SK-N-SH (cell line): ENCODE results near the gene MPP3.

Source experiments
- CHD2 ChIP-seq: fragments of 150-350 bp; IDR thresholded peaks from 2 replicates; pipeline ENCODE4 v1.6.1; 2018; ENCODE audit warnings: low read length; ENCODE audit not compliant: partially characterized antibody
- CTCF ChIP-seq: fragments of 200-600 bp; sonication (generic); IDR thresholded peaks from 2 replicates; pipeline ENCODE4 v1.6.1; 2017; ENCODE audit warnings: antibody characterized with exemption, mild to moderate bottlenecking, moderate library complexity
- EP300 ChIP-seq, 2 experiments: IDR thresholded peaks; 2 replicates each; pipeline versions ENCODE4 v1.4.0 to v1.6.1; 2012; ENCODE audit warnings: borderline replicate concordance in 1 of 2, low read depth in 1 of 2, low read length in 1 of 2
- MXI1 ChIP-seq: IDR thresholded peaks from 2 replicates; pipeline ENCODE4 v1.6.1; 2012; ENCODE audit warnings: mild to moderate bottlenecking, low read depth, low read length, improper control_type of control experiment
- NRF1 ChIP-seq: IDR thresholded peaks from 2 replicates; pipeline ENCODE4 v1.6.1; 2012; ENCODE audit warnings: low read depth, mild to moderate bottlenecking, low read length
- POLR2AphosphoS5 ChIP-seq: IDR thresholded peaks from 2 replicates; pipeline ENCODE4 v1.6.1; 2012; ENCODE audit warnings: low read depth, low read length
- RAD21 ChIP-seq: IDR thresholded peaks from 2 replicates; pipeline ENCODE4 v1.6.1; 2012; ENCODE audit warnings: mild to moderate bottlenecking, low read length
- TAF1 ChIP-seq: IDR thresholded peaks from 2 replicates; pipeline ENCODE4 v1.6.1; 2012; ENCODE audit warnings: low read depth, mild to moderate bottlenecking, low read length, moderate library complexity, borderline replicate concordance
- TEAD4 ChIP-seq: IDR thresholded peaks from 2 replicates; pipeline ENCODE4 v1.4.0; 2012; ENCODE audit warnings: mild to moderate bottlenecking, borderline replicate concordance; ENCODE audit not compliant: insufficient read depth

GRCh38 chr17:43842975-43843325 lies 10.0 kb upstream of the MPP3 start:
- TF ChIP-seq TAF1 (no peak), CHD2 (no peak), TEAD4 (no peak), CTCF (no peak), EP300 (IDR thresholded peaks at IDR 0.05; ENCODE audit: borderline replicate concordance in 1 of 2, low read depth in 1 of 2, low read length in 1 of 2) (no peak), RAD21 (no peak), NRF1 (no peak), POLR2AphosphoS5 (no peak), MXI1 (no peak)
